ENCODE results near the gene GRID1.

The GRID1 gene

GRCh38 chr10:86205306-86206239 is 161.0 kb downstream of the GRID1 start:
- no peak for DNase-seq

DNA sequence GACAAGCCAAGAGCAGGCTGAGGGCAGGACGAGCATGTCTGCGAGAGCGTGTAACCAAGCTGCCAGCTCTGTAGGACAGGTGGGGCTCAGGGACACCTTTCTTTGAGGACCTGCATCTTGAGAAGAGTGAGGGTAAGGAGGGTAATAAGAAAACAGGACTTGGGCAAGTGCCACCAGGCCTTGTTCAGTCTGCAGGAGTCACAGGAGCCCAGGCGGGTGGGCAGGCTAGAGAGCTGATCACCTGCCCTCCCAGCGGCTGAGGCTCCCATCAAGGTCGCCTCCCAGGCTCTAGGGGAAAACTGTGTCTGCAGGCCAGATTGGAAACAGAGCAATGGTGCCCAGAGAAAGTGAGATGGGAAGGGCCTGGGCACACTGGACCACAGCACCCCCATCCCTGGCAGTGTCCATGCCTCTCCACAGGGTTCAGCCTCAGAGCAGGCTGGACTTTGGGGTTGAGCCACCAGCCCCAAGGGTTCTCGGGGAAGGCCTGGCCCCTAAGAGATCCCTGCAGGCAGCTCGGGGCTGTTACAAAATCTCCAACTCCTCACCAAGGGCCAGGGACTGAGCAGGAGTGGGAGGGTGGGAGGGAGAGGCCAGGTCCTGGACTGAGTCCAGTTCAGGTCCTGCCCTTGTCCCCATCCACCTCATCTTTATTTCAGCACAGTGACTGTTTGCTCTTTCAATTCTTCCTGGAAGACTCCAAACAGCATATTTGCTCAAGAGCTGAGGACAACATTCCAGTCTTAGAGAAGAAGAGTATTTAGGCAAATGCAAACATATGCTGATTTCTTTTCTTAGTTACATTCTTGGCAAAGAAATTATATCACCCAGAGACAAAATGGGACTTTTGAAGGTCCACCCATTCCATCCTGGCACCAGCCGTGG is 161.9 kb downstream of the GRID1 start:
- DNase-seq: no peak

GRCh38 chr10:86203162-86203905 is 163.3 kb downstream of the GRID1 start:
- DNase-seq: no peak

- DNase-seq: no peak
Measured at GRCh38 chr10:86202226-86202735, 164.3 kb downstream of the GRID1 start.

DNA sequence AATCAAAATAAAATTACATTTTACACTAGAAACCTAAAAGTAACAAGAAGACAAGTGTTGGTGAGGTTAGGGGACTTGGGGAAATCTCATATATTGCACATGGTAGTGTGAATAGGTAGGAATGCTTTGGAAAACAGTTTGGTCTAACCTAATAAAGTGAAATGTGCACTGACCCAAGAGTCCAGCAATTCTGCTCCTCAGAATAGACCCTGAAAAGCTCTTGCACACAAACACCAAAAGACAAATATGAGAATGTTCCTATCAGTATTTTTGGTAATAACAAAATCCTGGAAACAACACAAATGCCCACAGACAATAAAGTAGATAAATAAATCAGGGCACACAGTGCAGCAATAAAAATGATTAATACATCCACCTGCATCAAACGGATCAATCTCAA is 165.7 kb downstream of the GRID1 start:
- DNase-seq: no peak

DNA sequence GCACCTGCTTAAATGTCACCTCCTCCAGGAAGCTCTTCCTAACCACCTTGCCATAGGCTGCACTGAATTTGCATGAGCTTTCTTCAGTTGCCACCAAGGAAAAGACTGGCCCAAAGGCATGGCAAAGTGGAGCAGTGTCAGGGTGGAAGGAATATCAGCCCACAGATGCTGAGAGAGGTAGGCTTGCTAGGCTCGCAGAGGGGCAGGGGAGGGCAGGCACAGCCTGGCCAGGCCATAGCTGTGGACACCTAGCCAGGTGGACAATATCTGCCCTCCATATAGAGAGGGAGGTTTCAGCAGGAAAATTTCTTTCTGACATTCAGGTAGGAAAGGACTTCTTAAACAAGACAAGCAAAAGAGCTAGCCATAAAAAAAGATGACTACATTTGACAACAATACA is 166.3 kb downstream of the GRID1 start:
- DNase-seq: no peak

DNA sequence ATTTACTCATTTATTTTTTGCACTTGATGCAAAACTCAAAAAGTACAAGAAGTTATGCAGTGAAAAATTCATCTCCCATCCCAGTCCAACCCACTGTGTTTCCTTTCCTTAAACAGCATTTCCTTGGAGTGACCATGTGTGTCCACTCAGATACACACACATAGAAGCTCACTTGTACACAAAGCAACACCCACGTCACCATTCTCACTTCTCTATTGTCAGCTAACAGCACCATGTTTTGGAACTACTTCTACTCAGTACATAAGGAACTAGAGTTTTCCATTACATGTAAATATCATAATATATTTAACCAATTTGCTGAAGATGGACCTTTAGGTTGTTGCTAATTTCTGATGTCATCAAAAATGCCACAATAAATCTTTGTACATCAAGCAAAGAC is 167.6 kb downstream of the GRID1 start:
- DNase-seq: no peak

- DNase-seq: no peak
Measured at GRCh38 chr10:86198271-86198670, 168.3 kb downstream of the GRID1 start.

- no peak for DNase-seq
Measured at GRCh38 chr10:86197166-86197790, 169.3 kb downstream of the GRID1 start.

GRCh38 chr10:86195521-86196157 is 171.0 kb downstream of the GRID1 start:
- no peak for DNase-seq

GRCh38 chr10:86194684-86195083 is 171.9 kb downstream of the GRID1 start:
- DNase-seq: no peak

GRCh38 chr10:86193841-86194240 is 172.8 kb downstream of the GRID1 start:
- DNase-seq: no peak

DNA sequence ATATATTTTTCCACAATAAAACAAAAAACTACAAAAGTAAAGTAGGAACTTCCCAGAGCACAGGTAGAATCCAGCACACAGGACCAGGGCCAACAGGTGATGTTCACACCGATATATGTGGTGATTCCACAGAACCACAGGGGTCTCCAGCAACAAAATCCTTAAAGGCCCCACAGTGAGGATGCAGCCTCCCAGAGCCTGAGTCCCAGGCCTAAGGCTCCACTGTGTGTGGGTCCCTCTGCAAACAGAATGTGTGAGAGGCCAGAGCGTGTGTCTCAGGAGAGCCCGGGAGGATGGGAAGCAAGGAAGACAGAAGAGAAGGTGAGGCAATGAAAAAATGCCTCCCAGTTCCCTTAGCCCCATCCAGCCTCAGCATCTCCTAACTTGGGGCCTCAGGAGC is 173.9 kb downstream of the GRID1 start:
- DNase-seq: no peak

GRCh38 chr10:86192147-86192546 is 174.4 kb downstream of the GRID1 start:
- no peak for DNase-seq

- no peak for DNase-seq
Measured at GRCh38 chr10:86191686-86192085, 174.9 kb downstream of the GRID1 start.

- DNase-seq: no peak
Measured at GRCh38 chr10:86191166-86191565, 175.4 kb downstream of the GRID1 start.

DNA sequence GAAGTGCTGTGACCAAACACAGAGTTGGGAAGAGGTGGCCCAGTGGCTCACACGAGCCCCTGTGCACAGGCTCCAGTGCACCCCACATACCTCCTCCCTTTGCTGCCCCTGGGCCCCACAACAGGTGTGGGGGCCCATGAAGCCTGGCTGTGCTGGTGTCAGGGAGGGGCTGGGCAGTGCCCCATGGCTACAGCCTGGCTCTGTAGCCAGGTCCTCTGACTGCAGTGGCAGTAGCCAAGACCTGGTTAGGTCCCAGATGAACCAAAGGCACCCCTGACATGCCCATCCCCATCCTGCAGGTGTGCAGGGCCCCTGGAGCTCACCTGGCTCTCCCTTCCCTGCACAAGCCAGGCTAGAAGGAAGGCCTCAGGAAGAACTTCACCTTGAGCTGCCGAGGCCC is 176.3 kb downstream of the GRID1 start:
- no peak for DNase-seq

- DNase-seq: no peak
Measured at GRCh38 chr10:86189891-86190290, 176.7 kb downstream of the GRID1 start.

DNA sequence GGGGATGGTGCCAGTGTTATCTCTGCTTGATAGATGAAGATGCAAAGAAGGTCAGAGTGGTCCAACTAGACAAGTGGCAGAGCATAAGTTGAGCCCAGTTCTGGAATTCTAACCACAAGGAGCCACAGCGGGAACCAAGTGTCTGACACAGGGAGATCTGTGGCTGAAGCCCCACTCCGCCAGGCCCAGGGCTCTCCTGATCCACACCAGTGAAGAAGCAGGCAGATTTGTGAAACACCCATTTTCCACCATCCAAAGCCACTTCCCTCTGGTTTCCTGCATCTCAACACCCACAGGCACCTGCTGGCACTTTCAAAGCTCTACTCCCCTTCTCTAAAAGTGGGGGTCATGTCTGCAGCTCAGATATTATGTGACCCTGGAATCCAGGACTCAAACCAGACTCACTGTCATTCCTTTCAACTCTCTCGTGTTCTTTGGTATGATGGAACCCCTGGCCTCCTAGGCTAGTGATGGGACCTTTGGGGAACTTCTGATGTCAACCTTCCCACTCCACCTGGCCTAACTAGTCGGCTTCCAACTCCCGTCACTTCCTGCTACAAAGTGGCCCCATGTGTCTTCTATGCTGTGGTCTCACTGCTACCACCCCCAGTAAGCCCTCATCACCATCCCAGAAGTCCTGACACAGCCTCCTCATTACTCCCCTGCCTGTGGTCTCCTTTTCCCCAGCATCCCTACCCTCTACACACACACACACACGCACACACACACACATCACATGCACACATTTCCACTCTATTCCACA is 177.6 kb downstream of the GRID1 start:
- no peak for DNase-seq

GRCh38 chr10:86188326-86188725 is 178.3 kb downstream of the GRID1 start:
- peak; percentile 66 for DNase-seq
